Sigmoid colon (tissue), 4 donors: ENCODE data around the gene PLCH2.

Experiments
- EP300 ChIP-seq, 4 donors: sonication (generic); formaldehyde crosslinking; IDR thresholded peaks; one replicate each; pipeline ENCODE4 v1.6.1; 2017; ENCODE audit warnings: antibody characterized with exemption in 4 of 4
- POLR2A ChIP-seq, 2 donors: fragments of 450-650 bp; IDR thresholded peaks; one replicate each; pipeline ENCODE4 v1.6.1; 2016; ENCODE audit warnings: antibody characterized with exemption in 2 of 2, mild to moderate bottlenecking in 2 of 2, moderate library complexity in 2 of 2
- TF ChIP-seq, protein P1 (sequence below), 4 experiments: fragments of 450-650 bp in 3 of 4; fragments of 200-600 bp in 1 of 4; IDR thresholded peaks; one replicate each; pipeline ENCODE4 v1.5.1; 2016 to 2019; ENCODE audit warnings: antibody characterized with exemption in 4 of 4, mild to moderate bottlenecking in 3 of 4, moderate library complexity in 2 of 4

DNA sequence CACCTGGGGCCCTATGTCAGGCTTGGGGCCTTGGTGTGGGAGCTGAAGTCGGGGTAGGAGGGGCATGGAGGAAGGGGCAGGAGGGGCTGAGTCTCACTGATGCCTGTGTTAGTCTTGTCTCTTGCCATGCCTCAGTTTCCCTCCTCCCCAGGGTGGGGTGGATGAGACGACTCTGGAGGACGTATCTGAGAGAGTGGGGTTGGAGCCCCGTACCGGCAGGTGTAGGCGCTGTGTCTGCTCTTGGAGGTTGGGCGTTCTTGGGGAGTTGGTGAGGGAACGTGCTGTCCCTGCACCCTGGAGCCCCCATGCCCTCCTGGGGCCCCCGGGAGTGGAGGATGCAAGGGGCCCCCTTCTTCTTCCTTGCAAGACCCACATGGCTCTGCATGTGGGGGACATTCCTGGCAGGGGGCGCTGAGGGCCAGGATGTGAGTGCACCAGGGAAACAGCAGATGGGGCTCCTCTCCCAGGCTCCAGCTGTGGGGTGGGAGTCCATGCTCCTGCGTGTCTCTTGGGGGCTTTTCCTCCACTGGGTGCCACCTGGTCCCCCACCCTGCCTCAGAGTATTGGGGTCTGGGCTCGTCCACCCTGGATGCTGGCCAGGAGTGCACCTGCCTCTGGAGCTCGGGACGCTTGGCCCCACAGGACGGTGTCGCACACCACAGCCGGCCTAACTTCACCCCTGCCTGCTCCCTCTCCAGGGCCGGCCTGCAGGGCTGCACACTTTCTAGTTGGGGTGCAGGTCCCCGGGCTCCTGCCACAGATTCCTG lies 78.7 kb downstream of the PLCH2 start:
- TF ChIP-seq, protein P1, sequence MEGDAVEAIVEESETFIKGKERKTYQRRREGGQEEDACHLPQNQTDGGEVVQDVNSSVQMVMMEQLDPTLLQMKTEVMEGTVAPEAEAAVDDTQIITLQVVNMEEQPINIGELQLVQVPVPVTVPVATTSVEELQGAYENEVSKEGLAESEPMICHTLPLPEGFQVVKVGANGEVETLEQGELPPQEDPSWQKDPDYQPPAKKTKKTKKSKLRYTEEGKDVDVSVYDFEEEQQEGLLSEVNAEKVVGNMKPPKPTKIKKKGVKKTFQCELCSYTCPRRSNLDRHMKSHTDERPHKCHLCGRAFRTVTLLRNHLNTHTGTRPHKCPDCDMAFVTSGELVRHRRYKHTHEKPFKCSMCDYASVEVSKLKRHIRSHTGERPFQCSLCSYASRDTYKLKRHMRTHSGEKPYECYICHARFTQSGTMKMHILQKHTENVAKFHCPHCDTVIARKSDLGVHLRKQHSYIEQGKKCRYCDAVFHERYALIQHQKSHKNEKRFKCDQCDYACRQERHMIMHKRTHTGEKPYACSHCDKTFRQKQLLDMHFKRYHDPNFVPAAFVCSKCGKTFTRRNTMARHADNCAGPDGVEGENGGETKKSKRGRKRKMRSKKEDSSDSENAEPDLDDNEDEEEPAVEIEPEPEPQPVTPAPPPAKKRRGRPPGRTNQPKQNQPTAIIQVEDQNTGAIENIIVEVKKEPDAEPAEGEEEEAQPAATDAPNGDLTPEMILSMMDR (IDR thresholded peaks at IDR 0.05): peak in 3 of 4 experiments; percentile 10 to 17 (median 14)
- TF ChIP-seq POLR2A (IDR thresholded peaks at IDR 0.05) (no peak), EP300 (IDR thresholded peaks at IDR 0.05) (no peak)
